Upper lobe of left lung (tissue), 6 donors: ENCODE results near the gene TAF8. TPM values are rescaled to one million over a fixed set of nuclear protein-coding genes. Genes with fewer than 3 reads are reported as not detected.
A peak's percentile ranks its signal among the peaks of the same experiment; 100 is the strongest.

ENCODE experiments used
- ATAC-seq, 2 donors: fragments of 200-7000 bp; cut with Tn5 transposase; one replicate each; pipeline ENCODE4 v1.9.1; 2022; ENCODE audit warnings: mild to moderate bottlenecking in 2 of 2, moderate library complexity in 2 of 2; ENCODE audit not compliant: low FRiP score in 2 of 2
- DNase-seq, 2 donors: peaks; one replicate each; pipeline ENCODE4 v3.0.0-alpha.2; 2019 to 2020
- H3K27ac ChIP-seq, 4 donors: fragments of 200-600 bp; sonication (generic); one replicate each; pipeline ENCODE4 v1.5.1; 2016 to 2019
- H3K27me3 ChIP-seq, 4 donors: fragments of 200-600 bp; sonication (generic); one replicate each; pipeline ENCODE4 v1.5.1; 2017 to 2019
- H3K36me3 ChIP-seq, 4 donors: fragments of 200-600 bp; sonication (generic); one replicate each; pipeline ENCODE4 v1.5.1; 2016 to 2019
- H3K4me1 ChIP-seq, 4 donors: fragments of 200-600 bp; sonication (generic); one replicate each; pipeline ENCODE4 v1.5.1; 2018 to 2019
- H3K4me3 ChIP-seq, 4 donors: fragments of 200-600 bp; sonication (generic); one replicate each; pipeline ENCODE4 v1.5.1; 2017 to 2019; ENCODE audit warnings: mild to moderate bottlenecking in 2 of 4, moderate library complexity in 1 of 4
- H3K9me3 ChIP-seq, 4 donors: fragments of 200-600 bp; sonication (generic); one replicate each; pipeline ENCODE4 v1.5.1; 2018 to 2019
- CTCF ChIP-seq, 6 experiments: fragments of 450-650 bp in 4 of 6; fragments of 200-600 bp in 2 of 6; sonication (generic) in 2 of 6; IDR thresholded peaks; one replicate each; pipeline ENCODE4 v1.5.1; 2016 to 2019; ENCODE audit warnings: antibody characterized with exemption in 6 of 6
- EP300 ChIP-seq, 4 donors: sonication (generic); formaldehyde crosslinking; IDR thresholded peaks; one replicate each; pipeline ENCODE4 v1.5.1; 2017; ENCODE audit warnings: antibody characterized with exemption in 4 of 4, control low read depth in 2 of 4
- POLR2A ChIP-seq, 4 donors: fragments of 450-650 bp; IDR thresholded peaks; one replicate each; pipeline ENCODE4 v1.5.1; 2016 to 2017; ENCODE audit warnings: antibody characterized with exemption in 4 of 4, mild to moderate bottlenecking in 2 of 4
- POLR2AphosphoS5 ChIP-seq, 2 donors: sonication (generic); formaldehyde crosslinking; IDR thresholded peaks; one replicate each; pipeline ENCODE4 v1.5.1; 2017; ENCODE audit warnings: antibody characterized with exemption in 2 of 2
- WGBS, 2 donors: methylation state at CpG; one replicate each; pipeline ENCODE4 v1.1.5; 2017 to 2018; 5-methylcytosine and 5-hydroxymethylcytosine counted together
- total RNA-seq, 6 donors: library from RNA; depleted of rRNA in 4 of 6; stranded (reverse); fragments of >200 nt in 4 of 6; gene quantifications; one replicate each; pipeline versions ENCODE4 v1.1.0 to v1.2.1, GENCODE V29; 2016 to 2021
- donor health status: DM: no; HTN: no; CAD: no; lungs with moderate emphysema.
- donor health status: DM: no; HTN: yes; CAD: no; lungs with severe emphysema.

TAF8 gene
- total RNA-seq, 6 donors from 2014 or later, result 23.0 to 67.1 (median 34.4) TPM

- DNase-seq (no peak), ATAC-seq (no peak)
- H3K4me3 ChIP-seq, result no peak overlapping the region
- no peaks in the 10 kb centered on the region for H3K9me3 ChIP-seq
- TF ChIP-seq CTCF (IDR thresholded peaks at IDR 0.05), result no peak
- TF ChIP-seq POLR2AphosphoS5 (IDR thresholded peaks at IDR 0.05), result no peak
- no peak for TF ChIP-seq POLR2A (IDR thresholded peaks at IDR 0.05)
- WGBS, 2 donors, result 87 to 94% methylated on average over 11 of the region's 11 CpGs
- no peak overlapping the region for H3K27ac ChIP-seq
- peaks cover 0 to 8% (median 2%) of the 10 kb centered on the region in 4 donors for H3K36me3 ChIP-seq
- peaks cover 0 to 1% (median 0%) of the 10 kb centered on the region in 4 donors for H3K4me1 ChIP-seq
- no peaks in the 10 kb centered on the region for H3K27me3 ChIP-seq
Observed at GRCh38 chr6:42131531-42131930, 81.2 kb downstream of the TAF8 start.

- DNase-seq (no peak), ATAC-seq (no peak)
- Histone ChIP-seq H3K4me3 (no peak overlapping the region), H3K36me3 (no peaks in the 10 kb centered on the region), H3K27me3 (no peaks in the 10 kb centered on the region), H3K27ac (no peak overlapping the region), H3K4me1 (peaks cover 0 to 10% (median 0%) of the 10 kb centered on the region in 4 donors), H3K9me3 (no peaks in the 10 kb centered on the region)
- TF ChIP-seq EP300 (IDR thresholded peaks at IDR 0.05), result no peak
- no peak for TF ChIP-seq CTCF (IDR thresholded peaks at IDR 0.05)
- TF ChIP-seq POLR2AphosphoS5 (IDR thresholded peaks at IDR 0.05), result no peak
- TF ChIP-seq POLR2A (IDR thresholded peaks at IDR 0.05), result no peak
- 87 to 100% methylated on average over 3 to 4 of the region's 4 CpGs for WGBS, 2 donors
Observed at GRCh38 chr6:42133926-42134325, 83.6 kb downstream of the TAF8 start.

- TF ChIP-seq CTCF (IDR thresholded peaks at IDR 0.05) (no peak), POLR2AphosphoS5 (IDR thresholded peaks at IDR 0.05) (no peak), POLR2A (IDR thresholded peaks at IDR 0.05) (no peak), EP300 (IDR thresholded peaks at IDR 0.05) (no peak)
- peaks cover 0 to 13% (median 7%) of the 10 kb centered on the region in 4 donors for H3K4me1 ChIP-seq
- no peaks in the 10 kb centered on the region for H3K9me3 ChIP-seq
- DNase-seq, result no peak
- H3K27ac ChIP-seq, result no peak overlapping the region
- ATAC-seq, result no peak
- H3K36me3 ChIP-seq, result no peaks in the 10 kb centered on the region
- H3K27me3 ChIP-seq, result no peaks in the 10 kb centered on the region
- no peak overlapping the region for H3K4me3 ChIP-seq
- 92 to 94% methylated on average over 9 to 12 of the region's 12 CpGs for WGBS, 2 donors
Observed at GRCh38 chr6:42135161-42135560, 84.8 kb downstream of the TAF8 start.

GRCh38 chr6:42135722-42136121 lies 85.4 kb downstream of the TAF8 start:
- Histone ChIP-seq H3K9me3 (no peaks in the 10 kb centered on the region), H3K4me3 (no peak overlapping the region), H3K36me3 (no peaks in the 10 kb centered on the region), H3K4me1 (peaks cover 0 to 17% (median 10%) of the 10 kb centered on the region in 4 donors), H3K27me3 (no peaks in the 10 kb centered on the region), H3K27ac (no peak overlapping the region)
- 87 to 95% methylated on average over 2 of the region's 2 CpGs for whole genome bisulfite sequencing, 2 donors
- no peak for ATAC-seq
- TF ChIP-seq POLR2A (IDR thresholded peaks at IDR 0.05) (no peak), POLR2AphosphoS5 (IDR thresholded peaks at IDR 0.05) (no peak), CTCF (IDR thresholded peaks at IDR 0.05) (no peak), EP300 (IDR thresholded peaks at IDR 0.05) (no peak)
- no peak for DNase-seq

GRCh38 chr6:42136508-42137193 lies 86.3 kb downstream of the TAF8 start:
- Histone ChIP-seq H3K4me3 (no peak overlapping the region), H3K36me3 (no peaks in the 10 kb centered on the region), H3K9me3 (no peaks in the 10 kb centered on the region), H3K4me1 (peaks cover 0 to 25% (median 12%) of the 10 kb centered on the region in 4 donors), H3K27me3 (no peaks in the 10 kb centered on the region), H3K27ac (peak overlapping the region; percentile 31 to 69 (median 52))
- no peak for DNase-seq
- WGBS, 2 donors, result 40 to 51% methylated on average over 14 of the region's 14 CpGs
- no peak for ATAC-seq
- no peak for TF ChIP-seq POLR2A (IDR thresholded peaks at IDR 0.05)
- TF ChIP-seq POLR2AphosphoS5 (IDR thresholded peaks at IDR 0.05), result no peak
- no peak for TF ChIP-seq EP300 (IDR thresholded peaks at IDR 0.05)
- no peak for TF ChIP-seq CTCF (IDR thresholded peaks at IDR 0.05)
